Endothelial cell of umbilical vein (primary cell): ENCODE measurements around the gene HDGFL2. TPM values are rescaled to one million over a fixed set of nuclear protein-coding genes. Genes with fewer than 3 reads are reported as not detected.

Experiments
- BruUV-seq: library from RNA; stranded (reverse); fragments of 400-500 nt; replicated peaks from 2 replicates; lab custom pipeline; 2021; lab: Mats Ljungman, UMichigan
- CTCF ChIA-PET: fragments of 300-600, 350-600 bp; sonication (Branson Sonifier 250); formaldehyde crosslinking; loops from one replicate; lab custom pipeline; 2021; ENCODE audit warnings: antibody characterized with exemption, inconsistent platforms; lab: Charles Lee
- POLR2A ChIA-PET: fragments of 300-600, 350-600 bp; sonication (Branson Sonifier 250); formaldehyde crosslinking; loops from one replicate; lab custom pipeline; 2021; ENCODE audit warnings: antibody characterized with exemption, inconsistent platforms; lab: Charles Lee
- DNase-seq: peaks from one replicate; pipeline ENCODE4 v3.0.0-alpha.2; 2011; ENCODE audit warnings: low read depth, low spot score
- FAIRE-seq: peaks from 2 replicates; lab custom pipeline; 2011; peaks lifted over from hg19 to GRCh38; lab: Jason Lieb, UNC
- H2AFZ ChIP-seq: 2 replicates; pipeline ENCODE4 v1.6.0; 2012; ENCODE audit warnings: low read depth, low read length, control low read depth, inconsistent platforms
- H3K27ac ChIP-seq: 2 replicates; pipeline ENCODE4 v1.5.1; 2011; ENCODE audit warnings: low read depth, mild to moderate bottlenecking, control low read depth, low read length, moderate library complexity; ENCODE audit not compliant: insufficient read depth
- H3K27me3 ChIP-seq, 2 experiments: 2 replicates each; pipeline versions ENCODE4 v1.6.0 to v1.6.1; 2011; ENCODE audit warnings: low read length in 2 of 2, mixed read lengths in 1 of 2; ENCODE audit not compliant: control insufficient read depth in 2 of 2, insufficient read depth in 2 of 2
- H3K36me3 ChIP-seq, 2 experiments: 2 replicates in 1 of 2; 3 replicates in 1 of 2; pipeline ENCODE4 v1.5.1; 2011; ENCODE audit warnings: low read length in 2 of 2, mild to moderate bottlenecking in 1 of 2, moderate library complexity in 1 of 2; ENCODE audit not compliant: control insufficient read depth in 2 of 2, insufficient read depth in 2 of 2; ENCODE audit errors: extremely low read depth in 1 of 2
- H3K4me1 ChIP-seq: 3 replicates; pipeline ENCODE4 v1.5.1; 2011; ENCODE audit warnings: mild to moderate bottlenecking, low read length; ENCODE audit not compliant: control insufficient read depth, insufficient read depth; ENCODE audit errors: extremely low read depth
- H3K4me2 ChIP-seq: 2 replicates; pipeline ENCODE4 v1.6.1; 2011; ENCODE audit warnings: low read length, control low read depth, mixed read lengths; ENCODE audit not compliant: insufficient read depth
- H3K4me3 ChIP-seq, 3 experiments: fragments of 200-600 bp in 1 of 3; sonication (generic), shearing (Covaris generic) in 1 of 3; replicated peaks in 1 of 3; 2 replicates each; pipeline ENCODE4 v1.5.1; 2011 to 2016; ENCODE audit warnings: control low read depth in 3 of 3, low read length in 3 of 3, mild to moderate bottlenecking in 2 of 3, inconsistent platforms in 1 of 3, low read depth in 1 of 3, moderate library complexity in 1 of 3; ENCODE audit not compliant: insufficient read depth in 1 of 3
- H3K79me2 ChIP-seq: 2 replicates; pipeline ENCODE4 v1.6.0; 2012; ENCODE audit warnings: low read length, inconsistent platforms; ENCODE audit not compliant: control insufficient read depth, insufficient read depth
- H3K9ac ChIP-seq: replicated peaks from 2 replicates; pipeline ENCODE3; 2011; ENCODE audit warnings: low read length, control low read depth; ENCODE audit not compliant: insufficient read depth; ENCODE audit errors: extremely low read depth
- H3K9me1 ChIP-seq: replicated peaks from 3 replicates; pipeline ENCODE4 v1.6.0; 2011; ENCODE audit warnings: mild to moderate bottlenecking, low read length; ENCODE audit not compliant: control insufficient read depth, insufficient read depth; ENCODE audit errors: extremely low read depth
- H3K9me3 ChIP-seq: replicated peaks from 2 replicates; pipeline ENCODE4 v1.5.1; 2012; ENCODE audit warnings: low read length, inconsistent platforms; ENCODE audit not compliant: control insufficient read depth, insufficient read depth
- H4K20me1 ChIP-seq: replicated peaks from 2 replicates; pipeline ENCODE3; 2011; ENCODE audit warnings: mild to moderate bottlenecking, low read length; ENCODE audit not compliant: control insufficient read depth, insufficient read depth; ENCODE audit errors: extremely low read depth
- GATA2 ChIP-seq: IDR thresholded peaks from 2 replicates; pipeline ENCODE4 v1.7.0; 2011; ENCODE audit warnings: low read depth, mild to moderate bottlenecking, moderate library complexity, mixed read lengths, low read length; ENCODE audit not compliant: insufficient read length, insufficient read depth
- JUN ChIP-seq: IDR thresholded peaks from 2 replicates; pipeline ENCODE4 v1.6.1; 2011; ENCODE audit warnings: borderline replicate concordance, low read depth; ENCODE audit not compliant: insufficient read length, insufficient read depth
- MYC ChIP-seq: IDR thresholded peaks from one replicate; pipeline ENCODE4 v1.6.1; 2011; ENCODE audit warnings: mild to moderate bottlenecking, low read depth, low read length
- POLR2AphosphoS5 ChIP-seq: IDR thresholded peaks from 2 replicates; pipeline ENCODE4 v1.6.1; 2012; ENCODE audit warnings: low read depth, mild to moderate bottlenecking, control low read depth, low read length, moderate library complexity; ENCODE audit not compliant: insufficient read depth
- dilution Hi-C: fragments of 300-500 bp; cut with MboI; formaldehyde crosslinking; loops from one replicate; pipeline ENCODE4 v1.15.0; 2019; ENCODE audit warnings: low sequenced_read_pairs; ENCODE audit not compliant: extremely low pct_ligation_motif_present
- intact Hi-C: fragments of 100-400 bp; cut with micrococcal nuclease; formaldehyde crosslinking; loops from one replicate; pipeline ENCODE4 v1.10.0; 2022
- polyA plus RNA-seq, 4 experiments: library from polyadenylated mRNA; depleted of rRNA in 3 of 4; stranded (reverse) in 3 of 4; unstranded in 1 of 4; fragments of >200 nt; gene quantifications; 2 replicates each; pipeline versions ENCODE4 v1.2.1 to v1.2.3, GENCODE V29; 2011 to 2012; ENCODE audit warnings: missing spikeins in 1 of 4
- total RNA-seq: library from RNA; stranded (reverse); gene quantifications from 2 replicates; pipeline ENCODE4 v1.2.3, GENCODE V29; 2021
- TF ChIP-seq, protein P1 (sequence below), 2 donors: IDR thresholded peaks; 1 replicate in 1 of 2; 2 replicates in 1 of 2; pipeline ENCODE4 v1.5.1; 2011; ENCODE audit warnings: low read length in 2 of 2, mild to moderate bottlenecking in 2 of 2, moderate library complexity in 2 of 2, control low read depth in 1 of 2, inconsistent platforms in 1 of 2, low read depth in 1 of 2; ENCODE audit not compliant: insufficient read depth in 1 of 2; ENCODE audit errors: extremely low read depth in 1 of 2

The HDGFL2 gene
- total and polyA plus RNA-seq, 2 donors (not counting 3 experiments of a cell fraction or from before 2014, with no cell fraction given) = 39.1 to 79.6 TPM

DNA sequence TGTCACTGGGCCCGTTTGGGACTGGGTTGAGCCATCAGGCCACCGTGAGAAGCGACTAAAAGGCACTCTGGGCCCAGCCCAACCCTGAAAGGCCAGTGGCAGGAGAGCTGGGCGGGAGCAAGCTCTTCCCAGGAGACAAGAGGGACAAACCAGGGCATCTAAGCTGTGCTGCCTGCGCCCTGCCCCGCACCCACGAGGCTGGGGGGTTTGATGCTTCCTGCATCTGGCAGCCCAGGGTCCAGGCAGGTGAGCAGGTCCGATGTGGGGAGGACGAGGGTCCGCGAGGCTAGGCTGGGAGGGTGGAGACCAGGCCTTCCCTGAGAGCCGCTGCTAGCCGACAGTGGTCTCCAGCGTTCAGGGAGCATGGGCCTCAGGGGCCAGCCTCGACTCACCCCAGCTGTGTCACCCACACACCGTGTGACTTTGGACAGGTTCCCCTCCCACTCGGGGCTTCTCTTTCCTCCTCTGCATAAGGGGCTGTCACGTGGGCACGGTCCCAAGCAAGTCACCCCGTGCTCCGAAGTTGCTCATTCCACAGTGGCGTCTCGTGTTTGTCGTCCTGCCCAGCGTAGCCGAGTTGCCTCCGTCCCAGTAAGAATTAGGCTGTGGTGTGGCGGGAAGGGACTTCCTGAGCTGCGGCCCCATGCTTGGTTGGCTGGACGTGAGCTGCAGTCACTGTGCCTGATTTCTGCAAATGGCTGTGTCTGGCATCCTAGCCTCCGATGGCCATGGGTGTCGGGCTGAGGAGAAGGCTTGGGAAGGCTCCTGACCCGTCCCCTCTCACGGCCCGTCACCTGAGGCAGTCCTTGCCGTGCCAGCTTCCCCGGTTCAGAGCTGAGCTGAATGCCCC lies 30.4 kb downstream of the HDGFL2 start:
- Histone ChIP-seq H3K9me1 (no peaks in the 10 kb centered on the region), H3K4me2 (no peak overlapping the region), H3K79me2 (no peaks in the 10 kb centered on the region), H3K36me3 (peaks cover 5 to 37% of the 10 kb centered on the region in 2 experiments), H3K9me3 (no peaks in the 10 kb centered on the region), H2AFZ (no peak overlapping the region), H3K9ac (no peak overlapping the region), H3K27ac (no peak overlapping the region), H3K4me1 (peaks cover 10% of the 10 kb centered on the region), H4K20me1 (no peaks in the 10 kb centered on the region), H3K27me3 (no peaks in the 10 kb centered on the region), H3K4me3 (no peak overlapping the region)
- intact Hi-C loops (no loop called here), dilution Hi-C loops (no loop called here)
- ChIA-PET POLR2A (no interaction called here), CTCF (interaction anchor here (1.7 to 3.1 kb wide), 2 partner anchors 21 to 23 kb away, joined by 7 to 10 read pairs; no protein-coding TSS in a partner anchor)
- DNase-seq = no peak
- TF ChIP-seq MYC (no peak), JUN (no peak), GATA2 (no peak), POLR2AphosphoS5 (no peak)
- TF ChIP-seq, protein P1, sequence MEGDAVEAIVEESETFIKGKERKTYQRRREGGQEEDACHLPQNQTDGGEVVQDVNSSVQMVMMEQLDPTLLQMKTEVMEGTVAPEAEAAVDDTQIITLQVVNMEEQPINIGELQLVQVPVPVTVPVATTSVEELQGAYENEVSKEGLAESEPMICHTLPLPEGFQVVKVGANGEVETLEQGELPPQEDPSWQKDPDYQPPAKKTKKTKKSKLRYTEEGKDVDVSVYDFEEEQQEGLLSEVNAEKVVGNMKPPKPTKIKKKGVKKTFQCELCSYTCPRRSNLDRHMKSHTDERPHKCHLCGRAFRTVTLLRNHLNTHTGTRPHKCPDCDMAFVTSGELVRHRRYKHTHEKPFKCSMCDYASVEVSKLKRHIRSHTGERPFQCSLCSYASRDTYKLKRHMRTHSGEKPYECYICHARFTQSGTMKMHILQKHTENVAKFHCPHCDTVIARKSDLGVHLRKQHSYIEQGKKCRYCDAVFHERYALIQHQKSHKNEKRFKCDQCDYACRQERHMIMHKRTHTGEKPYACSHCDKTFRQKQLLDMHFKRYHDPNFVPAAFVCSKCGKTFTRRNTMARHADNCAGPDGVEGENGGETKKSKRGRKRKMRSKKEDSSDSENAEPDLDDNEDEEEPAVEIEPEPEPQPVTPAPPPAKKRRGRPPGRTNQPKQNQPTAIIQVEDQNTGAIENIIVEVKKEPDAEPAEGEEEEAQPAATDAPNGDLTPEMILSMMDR (IDR thresholded peaks at IDR 0.05; ENCODE audit: extremely low read depth in 1 of 2, insufficient read depth in 1 of 2, low read depth in 1 of 2, low read length in 2 of 2) = no peak
- no TSS peak for BruUV-seq
- no peak for FAIRE-seq
